Loucy (cell line): Measurements from ENCODE around the gene KRTAP4-2.

Experiments
- EZH2phosphoT487 ChIP-seq: fragments of 200-600 bp; IDR thresholded peaks from 2 replicates; pipeline ENCODE4 v1.6.1; 2018; ENCODE audit warnings: antibody characterized with exemption, mild to moderate bottlenecking, moderate library complexity, borderline replicate concordance
- TF ChIP-seq, protein P1 (sequence below): fragments of 200-600 bp; sonication (generic); conservative IDR thresholded peaks from 2 replicates; pipeline ENCODE4 v1.5.1; 2014; ENCODE audit warnings: mild to moderate bottlenecking, antibody characterized with exemption, low read length

DNA sequence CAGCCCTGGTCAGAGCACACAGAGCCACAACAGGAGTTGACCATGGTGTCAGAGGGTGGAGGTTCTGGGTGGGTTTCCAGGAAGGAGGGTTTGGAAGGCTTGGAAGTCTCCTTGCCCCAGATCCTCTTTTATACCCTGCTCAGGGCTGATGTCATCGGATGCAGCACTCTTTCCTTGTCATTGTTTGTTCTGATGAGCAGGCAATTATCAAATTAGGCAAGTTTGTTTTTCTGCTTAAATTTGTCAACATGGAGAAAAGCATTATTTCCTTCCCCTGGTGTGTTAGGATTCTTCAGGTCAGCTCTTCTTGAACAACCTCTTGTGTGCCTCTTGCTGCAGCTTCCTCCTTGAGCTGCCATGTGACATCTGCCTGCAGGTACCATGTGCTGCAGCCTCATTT, 17.4 kb downstream of the KRTAP4-2 start, which contains the start of gene KRTAP4-4:
- TF ChIP-seq, protein P1, sequence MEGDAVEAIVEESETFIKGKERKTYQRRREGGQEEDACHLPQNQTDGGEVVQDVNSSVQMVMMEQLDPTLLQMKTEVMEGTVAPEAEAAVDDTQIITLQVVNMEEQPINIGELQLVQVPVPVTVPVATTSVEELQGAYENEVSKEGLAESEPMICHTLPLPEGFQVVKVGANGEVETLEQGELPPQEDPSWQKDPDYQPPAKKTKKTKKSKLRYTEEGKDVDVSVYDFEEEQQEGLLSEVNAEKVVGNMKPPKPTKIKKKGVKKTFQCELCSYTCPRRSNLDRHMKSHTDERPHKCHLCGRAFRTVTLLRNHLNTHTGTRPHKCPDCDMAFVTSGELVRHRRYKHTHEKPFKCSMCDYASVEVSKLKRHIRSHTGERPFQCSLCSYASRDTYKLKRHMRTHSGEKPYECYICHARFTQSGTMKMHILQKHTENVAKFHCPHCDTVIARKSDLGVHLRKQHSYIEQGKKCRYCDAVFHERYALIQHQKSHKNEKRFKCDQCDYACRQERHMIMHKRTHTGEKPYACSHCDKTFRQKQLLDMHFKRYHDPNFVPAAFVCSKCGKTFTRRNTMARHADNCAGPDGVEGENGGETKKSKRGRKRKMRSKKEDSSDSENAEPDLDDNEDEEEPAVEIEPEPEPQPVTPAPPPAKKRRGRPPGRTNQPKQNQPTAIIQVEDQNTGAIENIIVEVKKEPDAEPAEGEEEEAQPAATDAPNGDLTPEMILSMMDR: no peak
- TF ChIP-seq EZH2phosphoT487: no peak
